ENCODE data around the gene PAQR8. TPM values are rescaled to one million over a fixed set of nuclear protein-coding genes. Genes with fewer than 3 reads are reported as not detected.

The PAQR8 gene
- total RNA-seq: 6.8 and 8.0 TPM in 2 replicates

- peak within 1 kb of the TSS; percentile 86 for H3K27ac Mint-ChIP-seq
- no peaks in the 10 kb centered on the region for H3K9me3 Mint-ChIP-seq
- H3K4me3 Mint-ChIP-seq: peak within 1 kb of the TSS; percentile 97
- ChIA-PET CTCF (interaction anchor here (0.6 to 3.6 kb wide), 11 partner anchors 11 to 98 kb away, joined by 3 to 57 read pairs (median 4); partner anchors contain the start of gene MCM3), POLR2A (interaction anchor here (0.6 to 4.2 kb wide), 18 partner anchors 8 to 883 kb away, joined by 3 to 32 read pairs (median 6); partner anchors contain the start of genes MCM3 and TRAM2)
- ATAC-seq (ENCODE audit: low read depth) (peak; percentile 93), DNase-seq (peak; percentile 86)
- intact Hi-C loops (cut with micrococcal nuclease): loop anchor here (1.0 to 5.0 kb wide), 10 partner anchors 10 to 635 kb away; partner anchors contain the start of genes EFHC1, GSTA4, MCM3 and TRAM2
- H3K27me3 Mint-ChIP-seq: no peaks in the 10 kb centered on the region
- TF ChIP-seq CTCF (IDR thresholded peaks at IDR 0.05): no peak
- peaks cover 10% of the 10 kb centered on the region for H3K36me3 Mint-ChIP-seq (ENCODE audit: low read depth)
- H3K4me1 Mint-ChIP-seq: peaks cover 25% of the 10 kb centered on the region
Observed at GRCh38 chr6:52361945-52362442, at the start of gene PAQR8. Gene PAQR8, plus strand, starts transcription at chr6:52362151. Its CDS starts 41,063 bp downstream, at chr6:52403214.

- ATAC-seq (ENCODE audit: low read depth) (no peak), DNase-seq (no peak)
- ChIA-PET CTCF (no interaction called here), POLR2A (no interaction called here)
- intact Hi-C loops (cut with micrococcal nuclease): no loop called here
- peaks cover 27% of the 10 kb centered on the region for H3K4me1 Mint-ChIP-seq
- no peaks in the 10 kb centered on the region for H3K36me3 Mint-ChIP-seq (ENCODE audit: low read depth)
- no peak overlapping the region for H3K4me3 Mint-ChIP-seq
- H3K9me3 Mint-ChIP-seq: no peaks in the 10 kb centered on the region
- no peak for TF ChIP-seq CTCF (IDR thresholded peaks at IDR 0.05)
- H3K27ac Mint-ChIP-seq: no peak overlapping the region
- H3K27me3 Mint-ChIP-seq: no peaks in the 10 kb centered on the region
Observed at GRCh38 chr6:52312461-52312860, 49.5 kb upstream of the PAQR8 start.

- no peaks in the 10 kb centered on the region for H3K36me3 Mint-ChIP-seq (ENCODE audit: low read depth)
- no peak for DNase-seq
- ChIA-PET CTCF (no interaction called here), POLR2A (no interaction called here)
- H3K9me3 Mint-ChIP-seq: no peaks in the 10 kb centered on the region
- H3K27me3 Mint-ChIP-seq: no peaks in the 10 kb centered on the region
- intact Hi-C loops (cut with micrococcal nuclease): no loop called here
- no peak overlapping the region for H3K27ac Mint-ChIP-seq
- no peak overlapping the region for H3K4me3 Mint-ChIP-seq
- TF ChIP-seq CTCF (IDR thresholded peaks at IDR 0.05): no peak
- ATAC-seq (ENCODE audit: low read depth): no peak
- peaks cover 25% of the 10 kb centered on the region for H3K4me1 Mint-ChIP-seq
Observed at GRCh38 chr6:52314752-52315151, 47.2 kb upstream of the PAQR8 start.

GRCh38 chr6:52317211-52317610 lies 44.7 kb upstream of the PAQR8 start:
- CTCF ChIA-PET: no interaction called here
- no peak overlapping the region for H3K27ac Mint-ChIP-seq
- DNase-seq: no peak
- no peak for ATAC-seq (ENCODE audit: low read depth)
- H3K4me3 Mint-ChIP-seq: no peak overlapping the region
- intact Hi-C loops (cut with micrococcal nuclease): no loop called here
- H3K36me3 Mint-ChIP-seq (ENCODE audit: low read depth): no peaks in the 10 kb centered on the region
- no peak for TF ChIP-seq CTCF (IDR thresholded peaks at IDR 0.05)
- no peaks in the 10 kb centered on the region for H3K27me3 Mint-ChIP-seq
- peaks cover 16% of the 10 kb centered on the region for H3K4me1 Mint-ChIP-seq
- POLR2A ChIA-PET: no interaction called here
- no peaks in the 10 kb centered on the region for H3K9me3 Mint-ChIP-seq

GRCh38 chr6:52317841-52318581 lies 43.9 kb upstream of the PAQR8 start:
- no peak for DNase-seq
- intact Hi-C loops (cut with micrococcal nuclease): no loop called here
- ChIA-PET POLR2A (interaction anchor here (1.0 kb wide), 1 partner anchor 13 kb away, joined by 3 read pairs; no protein-coding TSS in a partner anchor), CTCF (no interaction called here)
- Mint-ChIP-seq H3K36me3 (ENCODE audit: low read depth) (no peaks in the 10 kb centered on the region), H3K9me3 (no peaks in the 10 kb centered on the region), H3K4me1 (peaks cover 16% of the 10 kb centered on the region), H3K27me3 (no peaks in the 10 kb centered on the region), H3K4me3 (no peak overlapping the region), H3K27ac (peak overlapping the region; percentile 54)
- TF ChIP-seq CTCF (IDR thresholded peaks at IDR 0.05): no peak
- ATAC-seq (ENCODE audit: low read depth): peak; percentile 73

Data from activated B cell treated with CpG ODN at 0.5 μM for 24 hours (primary cell).